ENCODE results near the gene BCL7A.
"Not testable (repeated sequence)": the region's sequence is repeated elsewhere in the genome, so short reads cannot be mapped to it uniquely, and the experiment has no call there.

Gene BCL7A

GRCh38 chr12:122090759-122091515 lies 69.3 kb downstream of the BCL7A start:
- DNase-seq, result no peak

- DNase-seq, result no peak
These were observed 71.6 kb downstream of the BCL7A start for GRCh38 chr12:122093098-122093883.

GRCh38 chr12:122094137-122094734 lies 72.6 kb downstream of the BCL7A start:
- DNase-seq, result no peak

GRCh38 chr12:122094735-122095631 lies 73.3 kb downstream of the BCL7A start:
- DNase-seq, result no peak

- no peak for DNase-seq
These were observed 74.3 kb downstream of the BCL7A start for GRCh38 chr12:122096014-122096413.

- DNase-seq, result no peak
These were observed 75.0 kb downstream of the BCL7A start for GRCh38 chr12:122096591-122097149.

GRCh38 chr12:122097584-122097926 lies 75.9 kb downstream of the BCL7A start:
- no peak for DNase-seq

GRCh38 chr12:122097927-122098756 lies 76.5 kb downstream of the BCL7A start:
- peak in 38 of 51 donors; percentile 28 to 85 (median 59) for DNase-seq

GRCh38 chr12:122099280-122099749 lies 77.6 kb downstream of the BCL7A start:
- DNase-seq, result no peak

GRCh38 chr12:122099856-122100255 lies 78.2 kb downstream of the BCL7A start:
- no peak for DNase-seq

- DNase-seq, result no peak
These were observed 78.9 kb downstream of the BCL7A start for GRCh38 chr12:122100568-122100967.

GRCh38 chr12:122102331-122102730 lies 80.6 kb downstream of the BCL7A start:
- DNase-seq, result no peak

- DNase-seq, result no peak
These were observed 83.2 kb downstream of the BCL7A start for GRCh38 chr12:122104844-122105243.

- DNase-seq, result not testable (repeated sequence)
These were observed 83.8 kb downstream of the BCL7A start for GRCh38 chr12:122105496-122105895.

- DNase-seq, result peak in 2 of 51 donors; percentile 16 to 41
These were observed 85.2 kb downstream of the BCL7A start for GRCh38 chr12:122106843-122107242.

GRCh38 chr12:122107261-122107660 lies 85.6 kb downstream of the BCL7A start:
- DNase-seq, result peak in 1 of 51 donors; percentile 9

- no peak for DNase-seq
These were observed 89.5 kb downstream of the BCL7A start for GRCh38 chr12:122111089-122111641.

All from hypothalamus (tissue), 51 donors.